OCI-LY1 (cell line): ENCODE data around the gene SLC27A2.

Experiments used
- H2AFZ ChIP-seq: fragments of 200-600 bp; sonication (generic), shearing (Covaris generic); 2 replicates; pipeline ENCODE4 v1.6.0; 2014; ENCODE audit warnings: antibody characterized with exemption, mild to moderate bottlenecking, low read length
- H3F3A ChIP-seq: fragments of 200-600 bp; sonication (generic), shearing (Covaris generic); 2 replicates; pipeline ENCODE4 v1.6.0; 2014; ENCODE audit warnings: mild to moderate bottlenecking, antibody characterized with exemption, low read length, moderate library complexity; ENCODE audit not compliant: insufficient read depth
- H3K27ac ChIP-seq: fragments of 200-600 bp; sonication (generic); 2 replicates; pipeline ENCODE4 v1.5.1; 2014; ENCODE audit warnings: low read length, mixed run types, mild to moderate bottlenecking, low read depth; ENCODE audit not compliant: poor library complexity, severe bottlenecking
- H3K27me3 ChIP-seq: fragments of 200-600 bp; sonication (generic); 2 replicates; pipeline ENCODE4 v1.6.0; 2014; ENCODE audit warnings: antibody characterized with exemption, mild to moderate bottlenecking, low read length, moderate library complexity; ENCODE audit not compliant: insufficient read depth
- H3K36me3 ChIP-seq: fragments of 200-600 bp; sonication (generic); 2 replicates; pipeline ENCODE4 v1.6.1; 2014; ENCODE audit warnings: mild to moderate bottlenecking, antibody characterized with exemption, low read length, moderate library complexity, mixed read lengths; ENCODE audit not compliant: insufficient read depth
- H3K4me1 ChIP-seq: fragments of 200-600 bp; sonication (generic); 2 replicates; pipeline ENCODE4 v1.5.1; 2014; ENCODE audit warnings: mild to moderate bottlenecking, low read length, moderate library complexity; ENCODE audit not compliant: insufficient read depth, severe bottlenecking
- H3K4me2 ChIP-seq: fragments of 200-600 bp; sonication (generic), shearing (Covaris generic); 2 replicates; pipeline ENCODE4 v1.6.1; 2014; ENCODE audit warnings: low read length
- H3K4me3 ChIP-seq: fragments of 200-600 bp; sonication (generic); 2 replicates; pipeline ENCODE4 v1.5.1; 2014; ENCODE audit warnings: low read length, low read depth, mild to moderate bottlenecking, mixed read lengths; ENCODE audit not compliant: poor library complexity, severe bottlenecking
- H3K79me2 ChIP-seq: fragments of 200-600 bp; shearing (Covaris generic); 2 replicates; pipeline ENCODE4 v1.6.1; 2016; ENCODE audit warnings: mixed run types, low read length, mixed read lengths; ENCODE audit not compliant: insufficient read depth
- H3K9ac ChIP-seq: fragments of 200-600 bp; sonication (generic), shearing (Covaris generic); 2 replicates; pipeline ENCODE4 v1.6.1; 2014; ENCODE audit warnings: mild to moderate bottlenecking, low read length, mixed read lengths
- H3K9me2 ChIP-seq: fragments of 200-600 bp; sonication (generic), shearing (Covaris generic); 2 replicates; pipeline ENCODE4 v1.6.1; 2014; ENCODE audit warnings: low read depth, mild to moderate bottlenecking, low read length, mixed read lengths
- H3K9me3 ChIP-seq: fragments of 200-600 bp; shearing (Covaris generic); 2 replicates; pipeline ENCODE4 v1.6.1; 2014; ENCODE audit warnings: low read length, mixed read lengths
- H4K20me1 ChIP-seq: fragments of 200-600 bp; sonication (generic), shearing (Covaris generic); 2 replicates; pipeline ENCODE4 v1.6.0; 2016; ENCODE audit warnings: mild to moderate bottlenecking, low read length; ENCODE audit not compliant: insufficient read depth
- EZH2 ChIP-seq: fragments of 200-600 bp; sonication (generic), shearing (Covaris generic); IDR thresholded peaks from 2 replicates; pipeline ENCODE4 v1.8.0; 2017; ENCODE audit warnings: borderline replicate concordance, mixed run types, mild to moderate bottlenecking, antibody characterized with exemption, low read length, moderate library complexity, mixed read lengths
- TF ChIP-seq, protein P1 (sequence below): fragments of 200-600 bp; sonication (generic), shearing (Covaris generic); IDR thresholded peaks from 2 replicates; pipeline ENCODE4 v1.5.1; 2017; ENCODE audit warnings: mild to moderate bottlenecking, antibody characterized with exemption, low read length, moderate library complexity, mixed read lengths

The SLC27A2 gene

DNA sequence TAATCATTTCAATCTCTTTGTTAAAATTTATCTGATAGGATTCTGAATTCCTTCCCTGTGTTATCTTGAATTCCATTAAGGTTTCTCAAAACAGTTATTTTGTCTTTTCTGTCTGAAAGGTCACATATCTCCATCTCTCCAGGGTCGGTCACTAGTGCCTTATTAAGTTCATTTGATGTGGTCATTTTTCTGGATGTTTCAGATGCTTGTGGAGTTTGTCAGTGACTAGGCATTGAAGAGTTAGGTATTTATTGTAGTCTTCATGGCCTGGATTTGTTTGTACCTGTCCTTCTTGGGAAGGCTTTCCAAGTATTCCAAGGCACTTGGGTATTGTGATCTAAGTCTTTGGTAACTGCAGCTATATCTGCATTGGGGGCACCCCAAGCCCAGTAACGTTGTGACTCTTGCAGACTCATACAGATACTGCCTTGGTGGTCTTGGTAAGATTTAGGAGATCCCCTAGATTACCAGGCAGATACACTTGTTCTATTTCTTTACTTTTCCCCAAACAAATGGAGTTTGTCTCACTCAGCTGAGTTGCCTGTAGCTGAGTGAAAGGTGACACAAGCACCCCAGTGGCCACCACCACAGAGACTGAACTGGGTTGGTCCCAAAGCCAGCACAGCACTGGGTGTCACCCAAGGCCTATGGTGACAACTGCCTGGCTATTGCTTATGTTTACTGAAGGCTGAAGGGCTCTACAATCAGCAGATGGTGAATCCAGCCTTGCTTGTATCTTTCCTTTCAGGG is 18.9 kb upstream of the SLC27A2 start:
- no peaks in the 10 kb centered on the region for H3K9me3 ChIP-seq
- no peaks in the 10 kb centered on the region for H3K79me2 ChIP-seq
- no peaks in the 10 kb centered on the region for H4K20me1 ChIP-seq
- no peaks in the 10 kb centered on the region for H3K9me2 ChIP-seq
- no peaks in the 10 kb centered on the region for H3K27me3 ChIP-seq
- H3K36me3 ChIP-seq, result no peaks in the 10 kb centered on the region
- H3F3A ChIP-seq, result no peaks in the 10 kb centered on the region
- no peak overlapping the region for H3K9ac ChIP-seq
- H2AFZ ChIP-seq, result no peak overlapping the region
- TF ChIP-seq, protein P1, sequence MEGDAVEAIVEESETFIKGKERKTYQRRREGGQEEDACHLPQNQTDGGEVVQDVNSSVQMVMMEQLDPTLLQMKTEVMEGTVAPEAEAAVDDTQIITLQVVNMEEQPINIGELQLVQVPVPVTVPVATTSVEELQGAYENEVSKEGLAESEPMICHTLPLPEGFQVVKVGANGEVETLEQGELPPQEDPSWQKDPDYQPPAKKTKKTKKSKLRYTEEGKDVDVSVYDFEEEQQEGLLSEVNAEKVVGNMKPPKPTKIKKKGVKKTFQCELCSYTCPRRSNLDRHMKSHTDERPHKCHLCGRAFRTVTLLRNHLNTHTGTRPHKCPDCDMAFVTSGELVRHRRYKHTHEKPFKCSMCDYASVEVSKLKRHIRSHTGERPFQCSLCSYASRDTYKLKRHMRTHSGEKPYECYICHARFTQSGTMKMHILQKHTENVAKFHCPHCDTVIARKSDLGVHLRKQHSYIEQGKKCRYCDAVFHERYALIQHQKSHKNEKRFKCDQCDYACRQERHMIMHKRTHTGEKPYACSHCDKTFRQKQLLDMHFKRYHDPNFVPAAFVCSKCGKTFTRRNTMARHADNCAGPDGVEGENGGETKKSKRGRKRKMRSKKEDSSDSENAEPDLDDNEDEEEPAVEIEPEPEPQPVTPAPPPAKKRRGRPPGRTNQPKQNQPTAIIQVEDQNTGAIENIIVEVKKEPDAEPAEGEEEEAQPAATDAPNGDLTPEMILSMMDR, result no peak
- TF ChIP-seq EZH2, result no peak
- no peak overlapping the region for H3K27ac ChIP-seq
- no peak overlapping the region for H3K4me2 ChIP-seq
- H3K4me1 ChIP-seq, result no peaks in the 10 kb centered on the region
- H3K4me3 ChIP-seq, result no peak overlapping the region

GRCh38 chr15:50163719-50164410 is 18.1 kb upstream of the SLC27A2 start:
- Histone ChIP-seq H3K79me2 (no peaks in the 10 kb centered on the region), H3K36me3 (no peaks in the 10 kb centered on the region), H3K9me3 (no peaks in the 10 kb centered on the region), H3K4me2 (no peak overlapping the region), H3K27ac (no peak overlapping the region), H3K4me3 (no peak overlapping the region), H3F3A (no peaks in the 10 kb centered on the region), H4K20me1 (no peaks in the 10 kb centered on the region), H3K9me2 (no peaks in the 10 kb centered on the region), H2AFZ (no peak overlapping the region), H3K9ac (no peak overlapping the region), H3K4me1 (no peaks in the 10 kb centered on the region), H3K27me3 (no peaks in the 10 kb centered on the region)
- TF ChIP-seq EZH2, result no peak
- TF ChIP-seq, protein P1, result no peak

- Histone ChIP-seq H3K27ac (no peak overlapping the region), H3K9me3 (no peaks in the 10 kb centered on the region), H3K4me3 (no peak overlapping the region), H2AFZ (no peak overlapping the region), H3F3A (no peaks in the 10 kb centered on the region), H3K4me1 (no peaks in the 10 kb centered on the region), H3K36me3 (no peaks in the 10 kb centered on the region), H4K20me1 (no peaks in the 10 kb centered on the region), H3K4me2 (no peak overlapping the region), H3K27me3 (no peaks in the 10 kb centered on the region), H3K9me2 (no peaks in the 10 kb centered on the region), H3K9ac (no peak overlapping the region), H3K79me2 (no peaks in the 10 kb centered on the region)
- no peak for TF ChIP-seq EZH2
- TF ChIP-seq, protein P1, result no peak
Measured at GRCh38 chr15:50164458-50164857, 17.5 kb upstream of the SLC27A2 start.
